T-helper 2 cell (primary cell): ENCODE data around the gene ADAMTS2.
"Not testable (repeated sequence)": the region's sequence is repeated elsewhere in the genome, so short reads cannot be mapped to it uniquely, and the experiment has no call there.

Experiments used
- DNase-seq, 5 experiments: peaks; one replicate each; pipeline versions ENCODE4 v3.0.0 to v3.0.0-alpha.2; 2012 to 2022

The ADAMTS2 gene

GRCh38 chr5:179325296-179326031 is 19.8 kb downstream of the ADAMTS2 start:
- no peak for DNase-seq

GRCh38 chr5:179324760-179325295 is 20.4 kb downstream of the ADAMTS2 start:
- no peak for DNase-seq

- DNase-seq: not testable (repeated sequence)
These were observed 20.9 kb downstream of the ADAMTS2 start for GRCh38 chr5:179324316-179324715.

- no peak for DNase-seq
These were observed 22.0 kb downstream of the ADAMTS2 start for GRCh38 chr5:179323026-179323870.

GRCh38 chr5:179322071-179323025 is 22.9 kb downstream of the ADAMTS2 start:
- DNase-seq: no peak

- DNase-seq: no peak
These were observed 23.9 kb downstream of the ADAMTS2 start for GRCh38 chr5:179321206-179321987.

- no peak for DNase-seq
These were observed 25.4 kb downstream of the ADAMTS2 start for GRCh38 chr5:179319741-179320281.

GRCh38 chr5:179319123-179319522 is 26.1 kb downstream of the ADAMTS2 start:
- DNase-seq: no peak

- DNase-seq: no peak
These were observed 26.9 kb downstream of the ADAMTS2 start for GRCh38 chr5:179318221-179318955.

- no peak for DNase-seq
These were observed 27.6 kb downstream of the ADAMTS2 start for GRCh38 chr5:179317411-179318220.

- DNase-seq: no peak
These were observed 28.3 kb downstream of the ADAMTS2 start for GRCh38 chr5:179316982-179317381.

- DNase-seq: no peak
These were observed 29.1 kb downstream of the ADAMTS2 start for GRCh38 chr5:179316111-179316551.

- DNase-seq: no peak
These were observed 29.8 kb downstream of the ADAMTS2 start for GRCh38 chr5:179315356-179315890.

- no peak for DNase-seq
These were observed 30.5 kb downstream of the ADAMTS2 start for GRCh38 chr5:179314606-179315355.

GRCh38 chr5:179313849-179314521 is 31.3 kb downstream of the ADAMTS2 start:
- no peak for DNase-seq

- DNase-seq: no peak
These were observed 32.6 kb downstream of the ADAMTS2 start for GRCh38 chr5:179312557-179313235.

- DNase-seq: no peak
These were observed 33.7 kb downstream of the ADAMTS2 start for GRCh38 chr5:179311581-179311980.
